Measurements from ENCODE around the gene PMF1. TPM values are rescaled to one million over a fixed set of nuclear protein-coding genes. Genes with fewer than 3 reads are reported as not detected.

Gene PMF1
- total RNA-seq (2021) (89.6 and 96.6 TPM in 2 replicates), Bru-seq, nascent RNA (percentile 82 among the genes with signal in this experiment), BruChase-seq, experiment 1, labeled RNA remaining after a 2-hour chase (percentile 88 among the genes with signal in this experiment), BruChase-seq, experiment 2, labeled RNA remaining after a 6-hour chase (percentile 94 among the genes with signal in this experiment)
- long read RNA-seq, transcript PMF1-202 (5 exons, 1,068 nt) = major isoform, 114 of 126 reads
- long read RNA-seq, partial matches to known transcripts = 4 of 126 reads
- long read RNA-seq, other reads (novel, unspliced or antisense) = 5 of 126 reads

DNA sequence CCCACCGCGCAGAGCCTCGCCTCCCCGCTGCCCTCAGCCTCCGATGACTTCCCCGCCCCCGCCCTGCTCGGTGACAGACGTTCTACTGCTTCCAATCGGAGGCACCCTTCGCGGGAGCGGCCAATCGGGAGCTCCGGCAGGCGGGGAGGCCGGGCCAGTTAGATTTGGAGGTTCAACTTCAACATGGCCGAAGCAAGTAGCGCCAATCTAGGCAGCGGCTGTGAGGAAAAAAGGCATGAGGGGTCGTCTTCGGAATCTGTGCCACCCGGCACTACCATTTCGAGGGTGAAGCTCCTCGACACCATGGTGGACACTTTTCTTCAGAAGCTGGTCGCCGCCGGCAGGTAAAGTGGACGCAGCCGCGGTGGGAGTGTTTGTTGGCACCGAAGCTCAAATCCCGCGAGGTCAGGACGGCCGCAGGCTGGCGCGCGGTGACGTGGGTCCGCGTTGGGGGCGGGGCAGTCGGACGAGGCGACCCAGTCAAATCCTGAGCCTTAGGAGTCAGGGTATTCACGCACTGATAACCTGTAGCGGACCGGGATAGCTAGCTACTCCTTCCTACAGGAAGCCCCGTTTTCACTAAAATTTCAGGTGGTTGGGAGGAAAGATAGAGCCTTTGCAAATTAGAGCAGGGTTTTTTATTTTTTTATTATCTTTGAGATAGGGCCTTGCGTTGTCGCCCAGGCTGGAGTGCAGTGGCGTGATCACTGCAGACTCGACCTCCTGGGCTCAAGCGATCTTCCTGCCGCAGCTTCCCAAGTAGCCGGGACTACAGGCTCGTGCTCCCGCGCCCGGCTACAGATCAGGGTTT, at the start of gene PMF1:
Gene PMF1 (plus strand): TSS at position 175 of the 811 bp plus-strand sequence. CDS start 9 bp downstream, at position 184.
- peak; percentile 99 for DNase-seq (ENCODE audit: low spot score)
- Histone ChIP-seq H3K4me3 (ENCODE audit: low read depth, low read length, poor library complexity, severe bottlenecking) (peak within 1 kb of the TSS; percentile 64), H3K36me3 (ENCODE audit: insufficient read depth, low read length, poor library complexity, severe bottlenecking) (no peaks in the 10 kb centered on the region), H3K9me3 (ENCODE audit: low read depth, low read length, poor library complexity, severe bottlenecking) (no peaks in the 10 kb centered on the region), H3K27me3 (replicated peaks; ENCODE audit: insufficient read depth, low read depth, low read length, poor library complexity) (no peaks in the 10 kb centered on the region), H3K4me1 (ENCODE audit: insufficient read depth, low read length, poor library complexity, severe bottlenecking) (peaks cover 10% of the 10 kb centered on the region), H3K27ac (ENCODE audit: low read depth, low read length, poor library complexity, severe bottlenecking) (peak within 1 kb of the TSS; percentile 99)
- ChIA-PET CTCF (interaction anchor here (1.0 to 1.3 kb wide), 3 partner anchors 12 to 72 kb away, joined by 5 to 10 read pairs (median 6); no protein-coding TSS in a partner anchor), POLR2A (ENCODE audit: low non-redundant PET) (interaction anchor here (0.5 kb wide), 2 partner anchors 18 to 88 kb away, joined by 3 to 4 read pairs; no protein-coding TSS in a partner anchor)
- intact Hi-C loops (cut with micrococcal nuclease; ENCODE audit: unreplicated experiment) = loop anchor here (5.0 kb wide), 1 partner anchor 121 kb away; no protein-coding TSS in a partner anchor
- TF ChIP-seq, protein P1, sequence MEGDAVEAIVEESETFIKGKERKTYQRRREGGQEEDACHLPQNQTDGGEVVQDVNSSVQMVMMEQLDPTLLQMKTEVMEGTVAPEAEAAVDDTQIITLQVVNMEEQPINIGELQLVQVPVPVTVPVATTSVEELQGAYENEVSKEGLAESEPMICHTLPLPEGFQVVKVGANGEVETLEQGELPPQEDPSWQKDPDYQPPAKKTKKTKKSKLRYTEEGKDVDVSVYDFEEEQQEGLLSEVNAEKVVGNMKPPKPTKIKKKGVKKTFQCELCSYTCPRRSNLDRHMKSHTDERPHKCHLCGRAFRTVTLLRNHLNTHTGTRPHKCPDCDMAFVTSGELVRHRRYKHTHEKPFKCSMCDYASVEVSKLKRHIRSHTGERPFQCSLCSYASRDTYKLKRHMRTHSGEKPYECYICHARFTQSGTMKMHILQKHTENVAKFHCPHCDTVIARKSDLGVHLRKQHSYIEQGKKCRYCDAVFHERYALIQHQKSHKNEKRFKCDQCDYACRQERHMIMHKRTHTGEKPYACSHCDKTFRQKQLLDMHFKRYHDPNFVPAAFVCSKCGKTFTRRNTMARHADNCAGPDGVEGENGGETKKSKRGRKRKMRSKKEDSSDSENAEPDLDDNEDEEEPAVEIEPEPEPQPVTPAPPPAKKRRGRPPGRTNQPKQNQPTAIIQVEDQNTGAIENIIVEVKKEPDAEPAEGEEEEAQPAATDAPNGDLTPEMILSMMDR (conservative IDR thresholded peaks at IDR 0.05; ENCODE audit: low read depth, low read length) = no peak
- no peak for TF ChIP-seq EZH2 (IDR thresholded peaks at IDR 0.05; ENCODE audit: borderline replicate concordance, low read depth, low read length, poor library complexity, severe bottlenecking)
- BruUV-seq (replicated peaks) = TSS peak; percentile 74

GRCh38 chr1:156163712-156164111, 49.1 kb upstream of the PMF1 start:
- no peaks in the 10 kb centered on the region for H3K27me3 ChIP-seq (replicated peaks; ENCODE audit: insufficient read depth, low read depth, low read length, poor library complexity)
- peaks cover 4% of the 10 kb centered on the region for H3K9me3 ChIP-seq (ENCODE audit: low read depth, low read length, poor library complexity, severe bottlenecking)
- BruUV-seq (replicated peaks) = no TSS peak
- H3K4me1 ChIP-seq (ENCODE audit: insufficient read depth, low read length, poor library complexity, severe bottlenecking) = peaks cover 10% of the 10 kb centered on the region
- POLR2A ChIA-PET (ENCODE audit: low non-redundant PET) = no interaction called here
- intact Hi-C loops (cut with micrococcal nuclease; ENCODE audit: unreplicated experiment) = no loop called here
- no peak overlapping the region for H3K27ac ChIP-seq (ENCODE audit: low read depth, low read length, poor library complexity, severe bottlenecking)
- TF ChIP-seq, protein P1 (conservative IDR thresholded peaks at IDR 0.05; ENCODE audit: low read depth, low read length) = no peak
- no peak for TF ChIP-seq EZH2 (IDR thresholded peaks at IDR 0.05; ENCODE audit: borderline replicate concordance, low read depth, low read length, poor library complexity, severe bottlenecking)
- CTCF ChIA-PET = no interaction called here
- no peaks in the 10 kb centered on the region for H3K36me3 ChIP-seq (ENCODE audit: insufficient read depth, low read length, poor library complexity, severe bottlenecking)
- no peak for DNase-seq (ENCODE audit: low spot score)
- H3K4me3 ChIP-seq (ENCODE audit: low read depth, low read length, poor library complexity, severe bottlenecking) = no peak overlapping the region

GRCh38 chr1:156164125-156164831, 48.5 kb upstream of the PMF1 start:
- ChIA-PET POLR2A (ENCODE audit: low non-redundant PET) (no interaction called here), CTCF (no interaction called here)
- Histone ChIP-seq H3K27me3 (replicated peaks; ENCODE audit: insufficient read depth, low read depth, low read length, poor library complexity) (no peaks in the 10 kb centered on the region), H3K36me3 (ENCODE audit: insufficient read depth, low read length, poor library complexity, severe bottlenecking) (no peaks in the 10 kb centered on the region), H3K27ac (ENCODE audit: low read depth, low read length, poor library complexity, severe bottlenecking) (no peak overlapping the region), H3K4me3 (ENCODE audit: low read depth, low read length, poor library complexity, severe bottlenecking) (no peak overlapping the region), H3K9me3 (ENCODE audit: low read depth, low read length, poor library complexity, severe bottlenecking) (peaks cover 4% of the 10 kb centered on the region), H3K4me1 (ENCODE audit: insufficient read depth, low read length, poor library complexity, severe bottlenecking) (peaks cover 10% of the 10 kb centered on the region)
- no TSS peak for BruUV-seq (replicated peaks)
- TF ChIP-seq, protein P1 (conservative IDR thresholded peaks at IDR 0.05; ENCODE audit: low read depth, low read length) = no peak
- no peak for TF ChIP-seq EZH2 (IDR thresholded peaks at IDR 0.05; ENCODE audit: borderline replicate concordance, low read depth, low read length, poor library complexity, severe bottlenecking)
- no peak for DNase-seq (ENCODE audit: low spot score)
- intact Hi-C loops (cut with micrococcal nuclease; ENCODE audit: unreplicated experiment) = no loop called here

All from A673 (cell line).